ENCODE data around the gene POMT2. TPM values are rescaled to one million over a fixed set of nuclear protein-coding genes. Genes with fewer than 3 reads are reported as not detected.

POMT2 gene
- polyA plus RNA-seq, 1 of the 3 experiments (the other 2 are of a cell fraction) = 19.9 TPM

- Histone ChIP-seq H4K20me1 (ENCODE audit: insufficient read depth) (no peaks in the 10 kb centered on the region), H3K9me2 (no peaks in the 10 kb centered on the region), H3K27ac (ENCODE audit: low read depth in 2 of 2, low read length in 1 of 2) (no peak overlapping the region), H3F3A (replicated peaks; ENCODE audit: insufficient read depth) (no peaks in the 10 kb centered on the region), H3K4me2 (no peak overlapping the region), H3K9me3 (no peaks in the 10 kb centered on the region), H3K4me3 (ENCODE audit: low read depth in 2 of 2, low read length in 1 of 2) (no peak overlapping the region), H3K4me1 (ENCODE audit: control insufficient read depth in 1 of 2, insufficient read depth in 2 of 2, low read depth in 1 of 2, low read length in 1 of 2) (no peaks in the 10 kb centered on the region; a peak in 1 of 4 replicates), H3K27me3 (ENCODE audit: insufficient read depth) (no peaks in the 10 kb centered on the region), H3K9ac (no peak overlapping the region), H2AFZ (ENCODE audit: low read depth) (no peak overlapping the region), H3K79me2 (ENCODE audit: insufficient read depth) (no peaks in the 10 kb centered on the region), H3K36me3 (replicated peaks in 1 of 2; ENCODE audit: control insufficient read depth in 1 of 2, insufficient read depth in 2 of 2, low read length in 1 of 2) (peaks cover 2 to 5% of the 10 kb centered on the region in 2 experiments)
- ChIA-PET CTCF (interaction anchor here (1.2 kb wide), 1 partner anchor 202 kb away, joined by 3 read pairs; no protein-coding TSS in a partner anchor), POLR2A (no interaction called here)
- TF ChIP-seq PBX3 (IDR thresholded peaks at IDR 0.05) (no peak), GABPA (IDR thresholded peaks at IDR 0.05; ENCODE audit: low read depth) (no peak), FOXJ3 (CRISPR knock-in tag; IDR thresholded peaks at IDR 0.05) (no peak), CHD2 (IDR thresholded peaks at IDR 0.05; ENCODE audit: low read length, partially characterized antibody) (no peak), ZBTB33 (IDR thresholded peaks at IDR 0.05; ENCODE audit: borderline replicate concordance, low read depth) (no peak), TEAD4 (IDR thresholded peaks at IDR 0.05; ENCODE audit: borderline replicate concordance, insufficient read depth) (no peak), GATA2 (CRISPR knock-in tag; IDR thresholded peaks at IDR 0.05) (no peak)
- DNase-seq = no peak
- 91% methylated on average over 5 of the region's 5 CpGs for WGBS (ENCODE audit: low lambda C conversion rate)
Observed at GRCh38 chr14:77353469-77354141, 32.9 kb upstream of the POMT2 start.

DNA sequence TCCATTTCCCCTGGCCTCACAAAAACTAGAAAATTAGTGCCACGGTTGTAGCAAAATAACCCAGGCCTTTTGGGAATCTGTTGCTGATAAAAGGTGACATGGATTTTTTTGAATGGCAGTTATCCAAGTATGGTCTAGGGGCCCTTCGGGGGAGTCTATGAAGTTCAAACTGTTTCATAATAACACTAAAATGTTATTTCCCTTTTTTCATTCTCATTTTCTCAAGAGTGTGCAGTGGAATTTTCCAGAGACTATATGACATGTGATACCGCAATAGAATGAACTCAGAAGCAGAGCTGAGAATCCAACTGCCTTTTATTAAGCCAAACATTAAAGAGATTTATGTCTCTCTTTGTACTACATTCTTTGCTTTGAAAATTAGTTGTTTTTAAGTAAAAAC lies 27.1 kb upstream of the POMT2 start:
- Histone ChIP-seq H3K79me2 (ENCODE audit: insufficient read depth) (no peaks in the 10 kb centered on the region), H3K4me2 (no peak overlapping the region), H4K20me1 (ENCODE audit: insufficient read depth) (no peaks in the 10 kb centered on the region), H2AFZ (ENCODE audit: low read depth) (no peak overlapping the region), H3K27ac (ENCODE audit: low read depth in 2 of 2, low read length in 1 of 2) (no peak overlapping the region), H3K36me3 (replicated peaks in 1 of 2; ENCODE audit: control insufficient read depth in 1 of 2, insufficient read depth in 2 of 2, low read length in 1 of 2) (peaks cover 7 to 10% of the 10 kb centered on the region in 2 experiments), H3K9me2 (no peaks in the 10 kb centered on the region), H3K9me3 (no peaks in the 10 kb centered on the region), H3K4me3 (ENCODE audit: low read depth in 2 of 2, low read length in 1 of 2) (no peak overlapping the region), H3K4me1 (ENCODE audit: control insufficient read depth in 1 of 2, insufficient read depth in 2 of 2, low read depth in 1 of 2, low read length in 1 of 2) (0 out of 4 replicates have a peak, but pooled peaks cover 0 to 4% of the 10 kb centered on the region in 2 experiments), H3F3A (replicated peaks; ENCODE audit: insufficient read depth) (no peaks in the 10 kb centered on the region), H3K9ac (no peak overlapping the region), H3K27me3 (ENCODE audit: insufficient read depth) (no peaks in the 10 kb centered on the region)
- no peak for DNase-seq
- TF ChIP-seq GABPA (IDR thresholded peaks at IDR 0.05; ENCODE audit: low read depth) (no peak), TAF1 (IDR thresholded peaks at IDR 0.05; ENCODE audit: borderline replicate concordance, low read depth, low read length) (no peak), EP300 (IDR thresholded peaks at IDR 0.05; ENCODE audit: borderline replicate concordance in 1 of 2, low read depth in 1 of 2, low read length in 1 of 2) (no peak), FOXM1 (IDR thresholded peaks at IDR 0.05; ENCODE audit: low read depth) (no peak), NRF1 (IDR thresholded peaks at IDR 0.05; ENCODE audit: low read depth, low read length) (no peak), IRF3 (IDR thresholded peaks at IDR 0.05; ENCODE audit: low read depth, low read length) (no peak)
- WGBS (ENCODE audit: low lambda C conversion rate) = 86% methylated on average over 3 of the region's 3 CpGs
- CTCF ChIA-PET = interaction anchor here (1.1 kb wide), 1 partner anchor 16 kb away, joined by 3 read pairs; no protein-coding TSS in a partner anchor
- POLR2A ChIA-PET = interaction anchor here (0.6 kb wide), 1 partner anchor 30 kb away, joined by 3 read pairs; the partner anchor contains the start of gene SAMD15

Data from SK-N-SH (cell line).